Measurements from ENCODE around the gene MPDZ.

DNA sequence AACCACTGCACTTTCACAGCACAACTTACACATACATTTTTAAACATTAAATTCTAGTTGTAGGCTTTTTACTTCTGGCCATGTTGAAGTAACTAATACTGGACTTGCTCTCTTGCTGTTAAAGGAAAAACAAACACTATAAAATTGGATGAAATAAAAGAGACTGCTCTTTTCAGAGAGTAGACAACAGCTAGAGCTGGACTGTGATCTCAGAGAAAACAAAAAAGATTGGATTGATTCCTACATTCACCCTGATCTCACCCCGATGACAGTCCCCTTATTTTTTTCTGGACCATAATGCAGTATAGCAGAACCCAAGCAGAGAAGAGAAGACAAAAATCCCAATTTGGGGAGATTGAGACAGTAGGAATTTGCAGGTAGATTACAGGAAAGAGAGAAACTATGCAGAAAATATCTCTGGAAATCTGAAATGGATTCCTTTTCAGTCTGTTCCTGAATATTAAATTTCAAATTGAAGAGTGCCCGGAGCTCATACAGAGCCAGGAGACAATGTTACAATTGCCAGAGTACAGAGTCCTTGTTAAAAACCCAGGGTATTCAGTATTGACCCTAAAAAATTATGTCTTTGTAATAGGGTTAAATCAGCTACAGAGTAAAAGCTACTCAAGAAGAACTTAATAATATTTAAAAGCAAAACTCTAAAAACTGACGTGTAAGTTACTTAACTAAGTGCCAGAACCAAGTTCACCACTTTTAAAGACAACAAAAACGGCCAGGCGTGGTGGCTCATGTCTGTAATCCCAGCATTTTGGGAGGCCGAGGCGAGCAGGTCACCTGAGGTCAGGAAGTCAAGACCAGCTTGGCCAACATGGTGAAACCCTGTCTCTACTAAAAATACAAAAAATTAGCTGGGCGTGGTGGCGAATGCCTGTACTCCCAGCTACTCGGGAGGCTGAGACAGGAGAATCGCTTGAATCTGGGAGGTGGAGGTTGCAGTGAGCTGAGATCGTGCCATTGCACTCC lies 208.6 kb downstream of the MPDZ start:
- TF ChIP-seq, protein P1, sequence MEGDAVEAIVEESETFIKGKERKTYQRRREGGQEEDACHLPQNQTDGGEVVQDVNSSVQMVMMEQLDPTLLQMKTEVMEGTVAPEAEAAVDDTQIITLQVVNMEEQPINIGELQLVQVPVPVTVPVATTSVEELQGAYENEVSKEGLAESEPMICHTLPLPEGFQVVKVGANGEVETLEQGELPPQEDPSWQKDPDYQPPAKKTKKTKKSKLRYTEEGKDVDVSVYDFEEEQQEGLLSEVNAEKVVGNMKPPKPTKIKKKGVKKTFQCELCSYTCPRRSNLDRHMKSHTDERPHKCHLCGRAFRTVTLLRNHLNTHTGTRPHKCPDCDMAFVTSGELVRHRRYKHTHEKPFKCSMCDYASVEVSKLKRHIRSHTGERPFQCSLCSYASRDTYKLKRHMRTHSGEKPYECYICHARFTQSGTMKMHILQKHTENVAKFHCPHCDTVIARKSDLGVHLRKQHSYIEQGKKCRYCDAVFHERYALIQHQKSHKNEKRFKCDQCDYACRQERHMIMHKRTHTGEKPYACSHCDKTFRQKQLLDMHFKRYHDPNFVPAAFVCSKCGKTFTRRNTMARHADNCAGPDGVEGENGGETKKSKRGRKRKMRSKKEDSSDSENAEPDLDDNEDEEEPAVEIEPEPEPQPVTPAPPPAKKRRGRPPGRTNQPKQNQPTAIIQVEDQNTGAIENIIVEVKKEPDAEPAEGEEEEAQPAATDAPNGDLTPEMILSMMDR (IDR thresholded peaks at IDR 0.05): no peak
- TF ChIP-seq POLR2A (IDR thresholded peaks at IDR 0.05) (no peak), EP300 (IDR thresholded peaks at IDR 0.05) (no peak), POLR2AphosphoS5 (IDR thresholded peaks at IDR 0.05) (no peak)

All from stomach (tissue), 4 donors.